LNCAP (cell line): ENCODE data around the gene TRAF3IP1.

Experiments used
- CTCF ChIP-seq: fragments of 450-650 bp; IDR thresholded peaks from 2 replicates; pipeline ENCODE4 v1.5.1; 2017; ENCODE audit warnings: mild to moderate bottlenecking

Gene TRAF3IP1

GRCh38 chr2:238290715-238291549, 29.4 kb upstream of the TRAF3IP1 start:
- no peak for TF ChIP-seq CTCF

- no peak for TF ChIP-seq CTCF
Measured at GRCh38 chr2:238291550-238292281, 28.6 kb upstream of the TRAF3IP1 start.

- no peak for TF ChIP-seq CTCF
Measured at GRCh38 chr2:238294046-238294392, 26.3 kb upstream of the TRAF3IP1 start.

- TF ChIP-seq CTCF: no peak
Measured at GRCh38 chr2:238294393-238295143, 25.8 kb upstream of the TRAF3IP1 start.

- TF ChIP-seq CTCF: no peak
Measured at GRCh38 chr2:238295144-238296112, 24.9 kb upstream of the TRAF3IP1 start.

- TF ChIP-seq CTCF: no peak
Measured at GRCh38 chr2:238296638-238297457, 23.5 kb upstream of the TRAF3IP1 start.
